Ammon's horn (tissue), 1 donor: ENCODE data around the gene AP1B1.

Source experiments
- DNase-seq: peaks from one replicate; pipeline ENCODE4 v3.0.0-alpha.2; 2016; ENCODE audit warnings: low spot score

AP1B1 gene

GRCh38 chr22:29299136-29299900 is 89.1 kb downstream of the AP1B1 start:
- DNase-seq, result no peak

GRCh38 chr22:29298641-29299040 is 89.7 kb downstream of the AP1B1 start:
- no peak for DNase-seq

- no peak for DNase-seq
These were observed 96.0 kb downstream of the AP1B1 start for GRCh38 chr22:29292379-29292778.

- no peak for DNase-seq
These were observed 97.2 kb downstream of the AP1B1 start for GRCh38 chr22:29291215-29291614.

GRCh38 chr22:29290061-29290460 is 98.3 kb downstream of the AP1B1 start:
- no peak for DNase-seq

- DNase-seq, result no peak
These were observed 99.5 kb downstream of the AP1B1 start for GRCh38 chr22:29288837-29289236.

GRCh38 chr22:29284196-29284595 is 104.2 kb downstream of the AP1B1 start:
- DNase-seq, result no peak

- DNase-seq, result no peak
These were observed 110.4 kb downstream of the AP1B1 start for GRCh38 chr22:29277927-29278326.
